HepG2 (cell line): ENCODE data around the gene MND1.

ENCODE experiments used
- CBX1 ChIP-seq: IDR thresholded peaks from one replicate; pipeline ENCODE4 v1.6.1; 2016; ENCODE audit warnings: antibody characterized with exemption, low read depth
- FOXM1 ChIP-seq: sonication (generic); formaldehyde crosslinking; IDR thresholded peaks from 2 replicates; pipeline ENCODE4 v1.5.0; 2020; ENCODE audit warnings: missing genetic modification reagents
- GZF1 ChIP-seq: sonication (generic); formaldehyde crosslinking; IDR thresholded peaks from 2 replicates; pipeline ENCODE4 v1.5.1; 2020; ENCODE audit warnings: mild to moderate bottlenecking, missing genetic modification reagents
- HNF4A ChIP-seq: sonication (generic); formaldehyde crosslinking; IDR thresholded peaks from 2 replicates; pipeline ENCODE4 v1.4.0; 2020; ENCODE audit warnings: missing genetic modification reagents
- IRF2 ChIP-seq: IDR thresholded peaks from 2 replicates; pipeline ENCODE4 v1.6.1; 2018; ENCODE audit warnings: missing genetic modification reagents, missing compliant biosample characterization
- MXI1 ChIP-seq: IDR thresholded peaks from 3 replicates; pipeline ENCODE4 v1.6.1; 2012; ENCODE audit warnings: low read depth, low read length, inconsistent platforms, borderline replicate concordance
- NFIC ChIP-seq: IDR thresholded peaks from 2 replicates; pipeline ENCODE4 v1.6.1; 2012; ENCODE audit warnings: mild to moderate bottlenecking, low read length, inconsistent platforms
- SMC3 ChIP-seq: IDR thresholded peaks from 2 replicates; pipeline ENCODE4 v1.6.1; 2011; ENCODE audit warnings: low read length, improper control_type of control experiment
- ZNF274 ChIP-seq: sonication (generic); formaldehyde crosslinking; IDR thresholded peaks from 2 replicates; pipeline ENCODE4 v1.5.1; 2020; ENCODE audit warnings: mild to moderate bottlenecking, missing genetic modification reagents
- TF ChIP-seq, protein P1 (sequence below): sonication (generic); formaldehyde crosslinking; IDR thresholded peaks from 2 replicates; pipeline ENCODE4 v1.5.0; 2020; ENCODE audit warnings: mild to moderate bottlenecking, missing genetic modification reagents, moderate library complexity
- TF ChIP-seq, protein P2 (sequence below): sonication (generic); formaldehyde crosslinking; IDR thresholded peaks from 2 replicates; pipeline ENCODE4 v1.4.0; 2020; ENCODE audit warnings: missing genetic modification reagents; ENCODE audit errors: not compliant biosample characterization

DNA sequence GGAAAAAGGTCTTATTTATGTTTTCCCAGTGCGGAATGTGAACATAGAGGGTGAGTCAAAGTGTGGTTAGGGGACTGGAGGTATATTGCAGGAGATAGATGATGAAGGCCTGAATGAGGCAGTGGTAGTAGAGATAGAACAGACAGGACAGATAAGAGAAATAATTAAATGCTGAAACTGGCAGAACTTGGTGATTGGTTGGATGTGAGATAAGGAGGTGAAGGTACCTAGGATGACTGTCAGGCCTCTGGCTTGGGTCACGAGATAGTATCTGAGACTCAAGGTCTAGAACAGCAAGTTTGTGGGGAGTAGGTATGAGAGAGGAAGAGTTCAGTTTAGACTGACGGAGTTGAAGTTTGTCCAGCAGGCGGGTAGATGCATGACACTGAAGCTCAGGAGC lies 3.5 kb downstream of the MND1 start:
- no peak for TF ChIP-seq GZF1 (CRISPR knock-in tag)
- TF ChIP-seq MXI1, result no peak
- no peak for TF ChIP-seq FOXM1 (CRISPR knock-in tag)
- TF ChIP-seq, protein P1, sequence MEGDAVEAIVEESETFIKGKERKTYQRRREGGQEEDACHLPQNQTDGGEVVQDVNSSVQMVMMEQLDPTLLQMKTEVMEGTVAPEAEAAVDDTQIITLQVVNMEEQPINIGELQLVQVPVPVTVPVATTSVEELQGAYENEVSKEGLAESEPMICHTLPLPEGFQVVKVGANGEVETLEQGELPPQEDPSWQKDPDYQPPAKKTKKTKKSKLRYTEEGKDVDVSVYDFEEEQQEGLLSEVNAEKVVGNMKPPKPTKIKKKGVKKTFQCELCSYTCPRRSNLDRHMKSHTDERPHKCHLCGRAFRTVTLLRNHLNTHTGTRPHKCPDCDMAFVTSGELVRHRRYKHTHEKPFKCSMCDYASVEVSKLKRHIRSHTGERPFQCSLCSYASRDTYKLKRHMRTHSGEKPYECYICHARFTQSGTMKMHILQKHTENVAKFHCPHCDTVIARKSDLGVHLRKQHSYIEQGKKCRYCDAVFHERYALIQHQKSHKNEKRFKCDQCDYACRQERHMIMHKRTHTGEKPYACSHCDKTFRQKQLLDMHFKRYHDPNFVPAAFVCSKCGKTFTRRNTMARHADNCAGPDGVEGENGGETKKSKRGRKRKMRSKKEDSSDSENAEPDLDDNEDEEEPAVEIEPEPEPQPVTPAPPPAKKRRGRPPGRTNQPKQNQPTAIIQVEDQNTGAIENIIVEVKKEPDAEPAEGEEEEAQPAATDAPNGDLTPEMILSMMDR (CRISPR knock-in tag), result no peak
- no peak for TF ChIP-seq NFIC
- TF ChIP-seq CBX1, result no peak
- no peak for TF ChIP-seq ZNF274 (CRISPR knock-in tag)
- TF ChIP-seq SMC3, result no peak
- TF ChIP-seq HNF4A (CRISPR knock-in tag), result no peak
- TF ChIP-seq, protein P2, sequence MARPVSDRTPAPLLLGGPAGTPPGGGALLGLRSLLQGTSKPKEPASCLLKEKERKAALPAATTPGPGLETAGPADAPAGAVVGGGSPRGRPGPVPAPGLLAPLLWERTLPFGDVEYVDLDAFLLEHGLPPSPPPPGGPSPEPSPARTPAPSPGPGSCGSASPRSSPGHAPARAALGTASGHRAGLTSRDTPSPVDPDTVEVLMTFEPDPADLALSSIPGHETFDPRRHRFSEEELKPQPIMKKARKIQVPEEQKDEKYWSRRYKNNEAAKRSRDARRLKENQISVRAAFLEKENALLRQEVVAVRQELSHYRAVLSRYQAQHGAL (CRISPR knock-in tag), result no peak
- TF ChIP-seq IRF2 (CRISPR knock-in tag), result no peak
